Prostate gland (tissue), 2 donors: ENCODE data around the gene IMMP2L.

Source experiments
- CTCF ChIP-seq, 4 experiments: fragments of 200-600 bp in 2 of 4; fragments of 450-650 bp in 2 of 4; sonication (generic) in 2 of 4; IDR thresholded peaks; 1 replicate in 3 of 4; 2 replicates in 1 of 4; pipeline ENCODE4 v1.5.1; 2016 to 2019; ENCODE audit warnings: antibody characterized with exemption in 4 of 4, mild to moderate bottlenecking in 2 of 4, moderate library complexity in 2 of 4
- POLR2AphosphoS5 ChIP-seq: sonication (generic); formaldehyde crosslinking; IDR thresholded peaks from one replicate; pipeline ENCODE4 v1.6.1; 2017; ENCODE audit warnings: antibody characterized with exemption

GRCh38 chr7:111103136-111103535, 459.2 kb downstream of the IMMP2L start:
- no peak for TF ChIP-seq CTCF (IDR thresholded peaks at IDR 0.05)
- no peak for TF ChIP-seq POLR2AphosphoS5
